Liver (tissue), 9 donors: ENCODE measurements around the gene BBS5. TPM values are rescaled to one million over a fixed set of nuclear protein-coding genes. Genes with fewer than 3 reads are reported as not detected.

Source experiments
- DNase-seq: peaks from one replicate; pipeline ENCODE4 v3.0.0-alpha.2; 2017; ENCODE audit warnings: low spot score
- H3K27ac ChIP-seq, 2 donors: one replicate each; pipeline ENCODE4 v1.7.0; 2013; ENCODE audit warnings: inconsistent platforms in 2 of 2, low read length in 2 of 2, control low read depth in 1 of 2, low read depth in 1 of 2, mild to moderate bottlenecking in 1 of 2
- H3K27me3 ChIP-seq, 4 donors: one replicate each; pipeline versions ENCODE4 v1.6.1 to v1.7.0; 2013; ENCODE audit warnings: low read length in 3 of 4, inconsistent platforms in 1 of 4, mild to moderate bottlenecking in 1 of 4, moderate library complexity in 1 of 4; ENCODE audit not compliant: control insufficient read depth in 4 of 4, insufficient read depth in 4 of 4
- H3K36me3 ChIP-seq, 4 donors: one replicate each; pipeline versions ENCODE4 v1.6.1 to v1.7.0; 2013; ENCODE audit warnings: low read length in 3 of 4, mild to moderate bottlenecking in 3 of 4, low read depth in 1 of 4, moderate library complexity in 1 of 4; ENCODE audit not compliant: control insufficient read depth in 4 of 4, insufficient read depth in 3 of 4
- H3K4me1 ChIP-seq, 4 donors: one replicate each; pipeline versions ENCODE4 v1.6.1 to v1.7.0; 2013; ENCODE audit warnings: low read length in 3 of 4, mild to moderate bottlenecking in 3 of 4, moderate library complexity in 1 of 4; ENCODE audit not compliant: control insufficient read depth in 4 of 4, insufficient read depth in 4 of 4
- H3K4me3 ChIP-seq, 3 donors: one replicate each; pipeline versions ENCODE4 v1.6.1 to v1.7.0; 2013; ENCODE audit warnings: low read length in 3 of 3, control low read depth in 1 of 3, low read depth in 1 of 3, mild to moderate bottlenecking in 1 of 3
- H3K9ac ChIP-seq, 2 donors: one replicate each; pipeline ENCODE4 v1.7.0; 2013; ENCODE audit warnings: low read length in 2 of 2, mild to moderate bottlenecking in 2 of 2, moderate library complexity in 2 of 2, control low read depth in 1 of 2, low read depth in 1 of 2
- H3K9me3 ChIP-seq, 4 donors: one replicate each; pipeline versions ENCODE4 v1.6.1 to v1.7.0; 2013; ENCODE audit warnings: low read length in 3 of 4; ENCODE audit not compliant: control insufficient read depth in 4 of 4
- FOXA1 ChIP-seq: IDR thresholded peaks from 2 replicates; pipeline ENCODE4 v1.6.1; 2016; ENCODE audit warnings: antibody characterized with exemption
- FOXA2 ChIP-seq: IDR thresholded peaks from 2 replicates; pipeline ENCODE4 v1.6.1; 2016; ENCODE audit warnings: antibody characterized with exemption
- GABPA ChIP-seq, 2 donors: IDR thresholded peaks in 1 of 2; conservative IDR thresholded peaks in 1 of 2; 2 replicates each; pipeline ENCODE4 v1.6.1; 2016; ENCODE audit warnings: antibody characterized with exemption in 2 of 2, mild to moderate bottlenecking in 1 of 2, moderate library complexity in 1 of 2
- HNF4A ChIP-seq, 2 donors: conservative IDR thresholded peaks; 2 replicates each; pipeline ENCODE4 v1.6.1; 2016; ENCODE audit warnings: antibody characterized with exemption in 2 of 2, mild to moderate bottlenecking in 2 of 2
- HNF4G ChIP-seq: IDR thresholded peaks from 2 replicates; pipeline ENCODE4 v1.6.1; 2016; ENCODE audit warnings: antibody characterized with exemption
- JUND ChIP-seq, 2 donors: IDR thresholded peaks; 2 replicates each; pipeline ENCODE4 v1.6.1; 2016; ENCODE audit warnings: antibody characterized with exemption in 2 of 2
- NR2F2 ChIP-seq: IDR thresholded peaks from 2 replicates; pipeline ENCODE4 v1.6.1; 2016; ENCODE audit warnings: antibody characterized with exemption
- RAD21 ChIP-seq, 2 donors: IDR thresholded peaks; 2 replicates each; pipeline ENCODE4 v1.6.1; 2016; ENCODE audit warnings: antibody characterized with exemption in 2 of 2, mild to moderate bottlenecking in 2 of 2
- RXRA ChIP-seq, 2 donors: IDR thresholded peaks; 2 replicates each; pipeline ENCODE4 v1.6.1; 2017 to 2018; ENCODE audit warnings: antibody characterized with exemption in 2 of 2, mild to moderate bottlenecking in 1 of 2
- TAF1 ChIP-seq: conservative IDR thresholded peaks from 2 replicates; pipeline ENCODE4 v1.6.1; 2016; ENCODE audit warnings: antibody characterized with exemption, mild to moderate bottlenecking
- YY1 ChIP-seq: IDR thresholded peaks from 2 replicates; pipeline ENCODE4 v1.6.1; 2016; ENCODE audit warnings: antibody characterized with exemption, mild to moderate bottlenecking
- WGBS: extraction: QIAGEN DNeasy Blood & Tissue Kit; methylation state at CpG from one replicate; pipeline ENCODE4 v1.1.7; 2013; 5-methylcytosine and 5-hydroxymethylcytosine counted together
- polyA plus RNA-seq, 2 donors: library from polyadenylated mRNA; stranded (reverse) in 1 of 2; unstranded in 1 of 2; fragments of 200-250 nt in 1 of 2; fragments of >200 nt in 1 of 2; fragmentation: Nextera tagmentation in 1 of 2; extraction: Ambion mirVana in 1 of 2; gene quantifications; one replicate each; pipeline versions ENCODE4 v1.2.1 to v1.2.3, GENCODE V29; 2013 to 2015
- total RNA-seq, 2 donors: library from RNA; depleted of rRNA; stranded (reverse); fragments of >200 nt; gene quantifications; one replicate each; pipeline ENCODE4 v1.2.3, GENCODE V29; 2014
- TF ChIP-seq, protein P1 (sequence below): fragments of 150-350 bp; IDR thresholded peaks from 2 replicates; pipeline ENCODE4 v1.5.1; 2017; ENCODE audit warnings: improper control_type of control experiment, low read depth, low read length; ENCODE audit not compliant: missing input control
- TF ChIP-seq, protein P2 (sequence below): IDR thresholded peaks from 2 replicates; pipeline ENCODE4 v1.6.1; 2016; ENCODE audit warnings: antibody characterized with exemption
- TF ChIP-seq, protein P3 (sequence below): IDR thresholded peaks from 2 replicates; pipeline ENCODE4 v1.6.1; 2016; ENCODE audit warnings: antibody characterized with exemption
- TF ChIP-seq, protein P4 (sequence below): IDR thresholded peaks from 2 replicates; pipeline ENCODE4 v1.6.1; 2016; ENCODE audit warnings: antibody characterized with exemption, mild to moderate bottlenecking
- TF ChIP-seq, protein P5 (sequence below): IDR thresholded peaks from 2 replicates; pipeline ENCODE4 v1.6.1; 2016; ENCODE audit warnings: antibody characterized with exemption
- donor health status: healthy.
- donor health status: healthy.
- donor health status: healthy.
- donor health status: healthy.
- donor health status: healthy.

The BBS5 gene
- total and polyA plus RNA-seq, 4 donors: 1.7 to 2.5 (median 2.1) TPM

DNA sequence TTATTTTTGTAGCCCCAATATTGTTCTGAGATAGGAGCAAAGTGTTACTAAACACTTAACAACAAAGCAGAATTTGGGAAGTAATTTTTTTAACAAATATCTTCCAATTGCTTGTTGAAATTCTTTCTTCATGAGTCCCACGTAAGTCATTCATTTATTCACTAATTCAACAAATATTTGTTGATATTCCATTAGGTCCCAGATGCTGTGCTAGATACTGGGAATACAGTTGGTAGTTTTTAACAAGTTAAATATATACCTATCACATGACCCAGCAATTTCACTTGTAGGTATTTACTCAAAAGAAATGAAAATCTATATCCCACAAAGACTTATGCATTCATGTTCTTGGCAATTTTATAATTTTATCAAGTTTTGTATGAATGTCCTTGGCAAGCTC lies 7.0 kb upstream of the BBS5 start:
- Histone ChIP-seq H3K4me3 (no peak overlapping the region), H3K36me3 (no peaks in the 10 kb centered on the region), H3K27me3 (no peaks in the 10 kb centered on the region), H3K27ac (no peak overlapping the region), H3K4me1 (no peaks in the 10 kb centered on the region), H3K9me3 (no peaks in the 10 kb centered on the region), H3K9ac (no peak overlapping the region)
- TF ChIP-seq, protein P1, sequence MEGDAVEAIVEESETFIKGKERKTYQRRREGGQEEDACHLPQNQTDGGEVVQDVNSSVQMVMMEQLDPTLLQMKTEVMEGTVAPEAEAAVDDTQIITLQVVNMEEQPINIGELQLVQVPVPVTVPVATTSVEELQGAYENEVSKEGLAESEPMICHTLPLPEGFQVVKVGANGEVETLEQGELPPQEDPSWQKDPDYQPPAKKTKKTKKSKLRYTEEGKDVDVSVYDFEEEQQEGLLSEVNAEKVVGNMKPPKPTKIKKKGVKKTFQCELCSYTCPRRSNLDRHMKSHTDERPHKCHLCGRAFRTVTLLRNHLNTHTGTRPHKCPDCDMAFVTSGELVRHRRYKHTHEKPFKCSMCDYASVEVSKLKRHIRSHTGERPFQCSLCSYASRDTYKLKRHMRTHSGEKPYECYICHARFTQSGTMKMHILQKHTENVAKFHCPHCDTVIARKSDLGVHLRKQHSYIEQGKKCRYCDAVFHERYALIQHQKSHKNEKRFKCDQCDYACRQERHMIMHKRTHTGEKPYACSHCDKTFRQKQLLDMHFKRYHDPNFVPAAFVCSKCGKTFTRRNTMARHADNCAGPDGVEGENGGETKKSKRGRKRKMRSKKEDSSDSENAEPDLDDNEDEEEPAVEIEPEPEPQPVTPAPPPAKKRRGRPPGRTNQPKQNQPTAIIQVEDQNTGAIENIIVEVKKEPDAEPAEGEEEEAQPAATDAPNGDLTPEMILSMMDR: no peak
- TF ChIP-seq HNF4A (conservative IDR thresholded peaks at IDR 0.05) (no peak), YY1 (no peak), FOXA2 (no peak), NR2F2 (no peak), JUND (IDR thresholded peaks at IDR 0.05) (no peak), TAF1 (no peak), FOXA1 (no peak)
- TF ChIP-seq, protein P2, sequence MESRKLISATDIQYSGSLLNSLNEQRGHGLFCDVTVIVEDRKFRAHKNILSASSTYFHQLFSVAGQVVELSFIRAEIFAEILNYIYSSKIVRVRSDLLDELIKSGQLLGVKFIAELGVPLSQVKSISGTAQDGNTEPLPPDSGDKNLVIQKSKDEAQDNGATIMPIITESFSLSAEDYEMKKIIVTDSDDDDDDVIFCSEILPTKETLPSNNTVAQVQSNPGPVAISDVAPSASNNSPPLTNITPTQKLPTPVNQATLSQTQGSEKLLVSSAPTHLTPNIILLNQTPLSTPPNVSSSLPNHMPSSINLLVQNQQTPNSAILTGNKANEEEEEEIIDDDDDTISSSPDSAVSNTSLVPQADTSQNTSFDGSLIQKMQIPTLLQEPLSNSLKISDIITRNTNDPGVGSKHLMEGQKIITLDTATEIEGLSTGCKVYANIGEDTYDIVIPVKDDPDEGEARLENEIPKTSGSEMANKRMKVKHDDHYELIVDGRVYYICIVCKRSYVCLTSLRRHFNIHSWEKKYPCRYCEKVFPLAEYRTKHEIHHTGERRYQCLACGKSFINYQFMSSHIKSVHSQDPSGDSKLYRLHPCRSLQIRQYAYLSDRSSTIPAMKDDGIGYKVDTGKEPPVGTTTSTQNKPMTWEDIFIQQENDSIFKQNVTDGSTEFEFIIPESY: no peak
- TF ChIP-seq, protein P3, sequence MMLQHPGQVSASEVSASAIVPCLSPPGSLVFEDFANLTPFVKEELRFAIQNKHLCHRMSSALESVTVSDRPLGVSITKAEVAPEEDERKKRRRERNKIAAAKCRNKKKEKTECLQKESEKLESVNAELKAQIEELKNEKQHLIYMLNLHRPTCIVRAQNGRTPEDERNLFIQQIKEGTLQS: no peak
- TF ChIP-seq, protein P4, sequence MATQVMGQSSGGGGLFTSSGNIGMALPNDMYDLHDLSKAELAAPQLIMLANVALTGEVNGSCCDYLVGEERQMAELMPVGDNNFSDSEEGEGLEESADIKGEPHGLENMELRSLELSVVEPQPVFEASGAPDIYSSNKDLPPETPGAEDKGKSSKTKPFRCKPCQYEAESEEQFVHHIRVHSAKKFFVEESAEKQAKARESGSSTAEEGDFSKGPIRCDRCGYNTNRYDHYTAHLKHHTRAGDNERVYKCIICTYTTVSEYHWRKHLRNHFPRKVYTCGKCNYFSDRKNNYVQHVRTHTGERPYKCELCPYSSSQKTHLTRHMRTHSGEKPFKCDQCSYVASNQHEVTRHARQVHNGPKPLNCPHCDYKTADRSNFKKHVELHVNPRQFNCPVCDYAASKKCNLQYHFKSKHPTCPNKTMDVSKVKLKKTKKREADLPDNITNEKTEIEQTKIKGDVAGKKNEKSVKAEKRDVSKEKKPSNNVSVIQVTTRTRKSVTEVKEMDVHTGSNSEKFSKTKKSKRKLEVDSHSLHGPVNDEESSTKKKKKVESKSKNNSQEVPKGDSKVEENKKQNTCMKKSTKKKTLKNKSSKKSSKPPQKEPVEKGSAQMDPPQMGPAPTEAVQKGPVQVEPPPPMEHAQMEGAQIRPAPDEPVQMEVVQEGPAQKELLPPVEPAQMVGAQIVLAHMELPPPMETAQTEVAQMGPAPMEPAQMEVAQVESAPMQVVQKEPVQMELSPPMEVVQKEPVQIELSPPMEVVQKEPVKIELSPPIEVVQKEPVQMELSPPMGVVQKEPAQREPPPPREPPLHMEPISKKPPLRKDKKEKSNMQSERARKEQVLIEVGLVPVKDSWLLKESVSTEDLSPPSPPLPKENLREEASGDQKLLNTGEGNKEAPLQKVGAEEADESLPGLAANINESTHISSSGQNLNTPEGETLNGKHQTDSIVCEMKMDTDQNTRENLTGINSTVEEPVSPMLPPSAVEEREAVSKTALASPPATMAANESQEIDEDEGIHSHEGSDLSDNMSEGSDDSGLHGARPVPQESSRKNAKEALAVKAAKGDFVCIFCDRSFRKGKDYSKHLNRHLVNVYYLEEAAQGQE: no peak
- TF ChIP-seq, protein P5, sequence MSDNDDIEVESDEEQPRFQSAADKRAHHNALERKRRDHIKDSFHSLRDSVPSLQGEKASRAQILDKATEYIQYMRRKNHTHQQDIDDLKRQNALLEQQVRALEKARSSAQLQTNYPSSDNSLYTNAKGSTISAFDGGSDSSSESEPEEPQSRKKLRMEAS: no peak
- WGBS: 73% methylated on average over 1 of the region's 1 CpG
- DNase-seq: no peak

DNA sequence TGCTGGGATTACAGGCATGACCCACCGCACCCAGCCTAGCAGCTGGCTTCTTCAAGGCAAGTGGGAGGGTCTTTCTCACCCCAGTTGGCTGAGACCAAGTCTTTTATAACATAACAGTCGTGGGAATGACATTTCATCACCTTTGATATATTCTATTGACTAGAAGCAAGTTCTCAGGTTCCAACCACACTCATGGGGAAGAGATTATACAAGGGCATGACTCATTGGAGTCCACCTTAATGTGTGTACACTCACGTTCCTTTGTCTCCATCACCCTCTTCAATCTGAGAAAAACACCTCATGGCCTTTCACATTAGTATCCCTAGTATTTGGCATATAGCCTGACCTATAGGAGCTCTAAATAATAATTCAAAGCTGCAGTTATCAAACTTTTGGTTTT lies 2.8 kb upstream of the BBS5 start:
- H3K4me3 ChIP-seq: no peak overlapping the region
- no peaks in the 10 kb centered on the region for H3K36me3 ChIP-seq
- no peaks in the 10 kb centered on the region for H3K9me3 ChIP-seq
- 83% methylated on average over 3 of the region's 3 CpGs for WGBS
- H3K4me1 ChIP-seq: peaks cover 0 to 15% (median 3%) of the 10 kb centered on the region in 4 donors
- no peak for DNase-seq
- no peak overlapping the region for H3K27ac ChIP-seq
- no peaks in the 10 kb centered on the region for H3K27me3 ChIP-seq
- no peak overlapping the region for H3K9ac ChIP-seq
- TF ChIP-seq JUND (IDR thresholded peaks at IDR 0.05) (no peak), RXRA (IDR thresholded peaks at IDR 0.05) (no peak), RAD21 (IDR thresholded peaks at IDR 0.05) (no peak), FOXA1 (no peak), HNF4G (no peak), FOXA2 (no peak), YY1 (no peak), GABPA (IDR thresholded peaks at IDR 0.05 in 1 of 2, conservative IDR thresholded peaks at IDR 0.05 in 1 of 2) (no peak)
- TF ChIP-seq, protein P5: no peak
- TF ChIP-seq, protein P4: no peak
- TF ChIP-seq, protein P2: no peak
